HEK293 (cell line): ENCODE results near the gene THAP11.

ENCODE experiments used
- CTCF ChIA-PET: fragments of 350-600 bp; formaldehyde crosslinking; extraction: SDS; loops from one replicate; lab custom pipeline; 2021; ENCODE audit warnings: antibody characterized with exemption; lab: Yijun Ruan, JAX
- POLR2A ChIA-PET: fragments of 300-600 bp; formaldehyde crosslinking; extraction: SDS; loops from one replicate; lab custom pipeline; 2020; ENCODE audit warnings: antibody characterized with exemption, inconsistent platforms; lab: Yijun Ruan, JAX
- H3K27ac ChIP-seq: fragments of 200-500 bp; sonication (Bioruptor generic); 2 replicates; pipeline ENCODE4 v1.5.1; 2014; ENCODE audit warnings: low read depth, low read length, control low read depth, inconsistent platforms; ENCODE audit errors: extremely low read depth
- H3K36me3 ChIP-seq, 2 experiments: fragments of 200-500 bp in 1 of 2; sonication (Bioruptor generic) in 1 of 2; 1 replicate in 1 of 2; 2 replicates in 1 of 2; pipeline ENCODE4 v1.5.1; 2014 to 2017; ENCODE audit warnings: inconsistent platforms in 2 of 2, low read length in 2 of 2; ENCODE audit not compliant: control insufficient read depth in 2 of 2, insufficient read depth in 1 of 2
- H3K4me1 ChIP-seq: fragments of 200-500 bp; sonication (Bioruptor generic); 2 replicates; pipeline ENCODE4 v1.5.1; 2014; ENCODE audit warnings: mild to moderate bottlenecking, low read length, inconsistent platforms; ENCODE audit not compliant: control insufficient read depth, insufficient read depth
- H3K4me3 ChIP-seq: 2 replicates; pipeline ENCODE4 v1.5.1; 2011; ENCODE audit warnings: low read depth, mild to moderate bottlenecking, control low read depth, low read length, moderate library complexity
- H3K9me3 ChIP-seq: fragments of 200-500 bp; sonication (Bioruptor generic); 2 replicates; pipeline ENCODE4 v1.5.1; 2014; ENCODE audit warnings: low read depth, low read length, inconsistent platforms; ENCODE audit not compliant: control insufficient read depth, insufficient read depth
- BCL11A ChIP-seq: fragments of 450-650 bp; formaldehyde crosslinking; IDR thresholded peaks from 2 replicates; pipeline ENCODE4 v1.5.1; 2016; ENCODE audit warnings: low read depth, missing biosample characterization, missing genetic modification characterization
- ELK4 ChIP-seq: IDR thresholded peaks from 2 replicates; pipeline ENCODE4 v1.6.1; 2011; ENCODE audit warnings: mild to moderate bottlenecking, low read depth, low read length, borderline replicate concordance
- GFI1B ChIP-seq: fragments of 450-650 bp; formaldehyde crosslinking; IDR thresholded peaks from 2 replicates; pipeline ENCODE4 v1.5.1; 2016; ENCODE audit warnings: missing biosample characterization, missing genetic modification characterization
- GLIS1 ChIP-seq: fragments of 450-650 bp; formaldehyde crosslinking; IDR thresholded peaks from 2 replicates; pipeline ENCODE4 v1.5.1; 2016; ENCODE audit warnings: missing biosample characterization, missing genetic modification characterization
- GLIS2 ChIP-seq: fragments of 450-650 bp; formaldehyde crosslinking; IDR thresholded peaks from 2 replicates; pipeline ENCODE4 v1.5.1; 2016; ENCODE audit warnings: missing biosample characterization, missing genetic modification characterization
- HOXC10 ChIP-seq: sonication (generic); formaldehyde crosslinking; IDR thresholded peaks from 2 replicates; pipeline ENCODE4 v1.8.1; 2023; ENCODE audit warnings: mild to moderate bottlenecking, missing genetic modification reagents
- KLF1 ChIP-seq: fragments of 450-650 bp; formaldehyde crosslinking; IDR thresholded peaks from 2 replicates; pipeline ENCODE4 v1.5.1; 2016; ENCODE audit warnings: missing biosample characterization, missing genetic modification characterization
- KLF16 ChIP-seq: fragments of 450-650 bp; formaldehyde crosslinking; IDR thresholded peaks from 2 replicates; pipeline ENCODE4 v1.5.1; 2017; ENCODE audit warnings: missing biosample characterization, missing genetic modification characterization
- KLF9 ChIP-seq: fragments of 450-650 bp; formaldehyde crosslinking; IDR thresholded peaks from 2 replicates; pipeline ENCODE4 v1.5.1; 2016; ENCODE audit warnings: missing biosample characterization, missing genetic modification characterization, low read depth
- SP2 ChIP-seq: fragments of 450-650 bp; formaldehyde crosslinking; IDR thresholded peaks from 2 replicates; pipeline ENCODE4 v1.5.1; 2016; ENCODE audit warnings: missing biosample characterization, missing genetic modification characterization
- SP7 ChIP-seq: fragments of 450-650 bp; formaldehyde crosslinking; IDR thresholded peaks from 2 replicates; pipeline ENCODE4 v1.5.1; 2016; ENCODE audit warnings: missing biosample characterization, missing genetic modification characterization
- TRIM28 ChIP-seq: IDR thresholded peaks from 2 replicates; pipeline ENCODE4 v1.6.1; 2011; ENCODE audit warnings: low read length, control low read depth, borderline replicate concordance
- ZBTB26 ChIP-seq: fragments of 450-650 bp; formaldehyde crosslinking; optimal IDR thresholded peaks from 2 replicates; pipeline ENCODE3; 2016; ENCODE audit warnings: missing biosample characterization, mild to moderate bottlenecking, missing genetic modification characterization
- ZFHX2 ChIP-seq: fragments of 450-650 bp; formaldehyde crosslinking; conservative IDR thresholded peaks from 2 replicates; pipeline ENCODE4 v1.5.1; 2016; ENCODE audit warnings: missing biosample characterization, missing genetic modification characterization
- ZFP37 ChIP-seq: fragments of 450-650 bp; formaldehyde crosslinking; IDR thresholded peaks from 2 replicates; pipeline ENCODE4 v1.5.1; 2016; ENCODE audit warnings: missing biosample characterization, missing genetic modification characterization
- ZNF214 ChIP-seq: fragments of 450-650 bp; formaldehyde crosslinking; IDR thresholded peaks from 2 replicates; pipeline ENCODE4 v1.5.1; 2017; ENCODE audit warnings: missing biosample characterization, mild to moderate bottlenecking, missing genetic modification characterization, borderline replicate concordance
- ZNF398 ChIP-seq: fragments of 450-650 bp; formaldehyde crosslinking; IDR thresholded peaks from 2 replicates; pipeline ENCODE4 v1.5.1; 2017; ENCODE audit warnings: missing biosample characterization, missing genetic modification characterization
- ZNF473 ChIP-seq: fragments of 450-650 bp; formaldehyde crosslinking; IDR thresholded peaks from 2 replicates; pipeline ENCODE4 v1.5.1; 2017; ENCODE audit warnings: missing biosample characterization, missing genetic modification characterization
- ZNF549 ChIP-seq: fragments of 450-650 bp; IDR thresholded peaks from 2 replicates; pipeline ENCODE4 v1.5.1; 2018; ENCODE audit warnings: missing biosample characterization, missing genetic modification characterization, mild to moderate bottlenecking, inconsistent platforms, moderate library complexity
- ZNF660 ChIP-seq: fragments of 450-650 bp; IDR thresholded peaks from 2 replicates; pipeline ENCODE4 v1.5.1; 2018; ENCODE audit warnings: missing biosample characterization, mild to moderate bottlenecking, missing genetic modification characterization
- ZNF701 ChIP-seq: fragments of 450-650 bp; formaldehyde crosslinking; IDR thresholded peaks from 2 replicates; pipeline ENCODE4 v1.5.1; 2016; ENCODE audit warnings: missing biosample characterization, missing genetic modification characterization
- ZNF747 ChIP-seq: fragments of 450-650 bp; formaldehyde crosslinking; IDR thresholded peaks from 2 replicates; pipeline ENCODE4 v1.5.1; 2016; ENCODE audit warnings: missing biosample characterization, missing genetic modification characterization
- ZNF785 ChIP-seq: fragments of 450-650 bp; formaldehyde crosslinking; IDR thresholded peaks from 2 replicates; pipeline ENCODE4 v1.5.1; 2016; ENCODE audit warnings: missing biosample characterization, missing genetic modification characterization
- ZSCAN16 ChIP-seq: fragments of 450-650 bp; formaldehyde crosslinking; IDR thresholded peaks from 2 replicates; pipeline ENCODE4 v1.5.1; 2016; ENCODE audit warnings: missing biosample characterization, missing genetic modification characterization
- ZSCAN30 ChIP-seq: fragments of 450-650 bp; IDR thresholded peaks from 2 replicates; pipeline ENCODE4 v1.5.1; 2018; ENCODE audit warnings: missing biosample characterization, mild to moderate bottlenecking, missing genetic modification characterization, moderate library complexity
- ZXDB ChIP-seq: fragments of 450-650 bp; formaldehyde crosslinking; IDR thresholded peaks from 2 replicates; pipeline ENCODE4 v1.5.1; 2016; ENCODE audit warnings: missing biosample characterization, missing genetic modification characterization
- TF ChIP-seq, protein P1 (sequence below): fragments of 450-650 bp; formaldehyde crosslinking; IDR thresholded peaks from 2 replicates; pipeline ENCODE4 v1.5.1; 2017; ENCODE audit warnings: missing biosample characterization, mild to moderate bottlenecking, missing genetic modification characterization, moderate library complexity
- TF ChIP-seq, protein P2 (sequence below): fragments of 450-650 bp; formaldehyde crosslinking; IDR thresholded peaks from 2 replicates; pipeline ENCODE4 v1.5.1; 2016; ENCODE audit warnings: missing biosample characterization, missing genetic modification characterization

Gene THAP11

GRCh38 chr16:67805718-67806427 lies 36.2 kb upstream of the THAP11 start (continued):
- no peak for TF ChIP-seq ZNF398 (tag by site-specific recombination)
- TF ChIP-seq ZFHX2 (tag by site-specific recombination) = no peak
- no peak for TF ChIP-seq ZNF549
- no peak for TF ChIP-seq KLF1 (tag by site-specific recombination)

DNA sequence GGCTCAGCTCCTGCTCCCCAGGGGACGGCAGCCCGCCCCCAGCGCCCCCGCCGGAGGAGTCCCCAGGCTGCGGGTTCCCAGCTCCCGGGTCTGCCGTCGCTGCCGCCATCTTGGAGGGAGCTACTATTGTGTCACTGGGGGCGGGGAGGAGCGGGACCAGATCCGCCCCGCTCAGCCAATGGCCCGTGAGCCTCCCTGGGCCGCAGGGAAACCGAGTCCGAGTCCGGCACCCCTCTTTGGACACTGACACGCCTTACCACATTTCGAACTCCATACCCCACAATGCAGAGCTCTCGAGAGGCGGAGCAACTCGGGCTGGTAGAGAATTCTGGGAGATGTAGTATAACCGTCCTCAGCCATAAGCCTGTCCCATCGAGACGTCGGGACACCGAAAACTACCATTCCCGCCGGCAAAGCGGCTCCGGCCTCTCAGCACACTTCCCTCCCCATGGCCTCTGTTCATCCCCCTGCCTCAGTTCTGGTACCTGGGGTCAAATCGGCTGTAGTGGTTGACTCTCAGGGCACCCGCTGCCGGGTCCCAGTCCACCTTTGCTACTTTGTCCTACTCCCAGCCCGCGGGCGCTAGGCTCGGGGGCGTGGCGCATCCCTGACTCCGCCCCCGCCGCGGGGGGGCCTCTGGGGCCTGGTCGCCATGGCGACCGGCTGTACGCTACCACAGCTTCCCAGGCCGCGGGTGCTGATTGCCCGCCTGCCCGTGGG lies 35.5 kb upstream of the THAP11 start, which contains the start of the genes RANBP10 and TSNAXIP1:
Gene RANBP10 (minus strand): TSS at position 133 of the 720 bp plus-strand sequence. CDS start 24 bp downstream, at position 109.
Gene TSNAXIP1 (plus strand): TSS at position 462 of the 720 bp plus-strand sequence. CDS start 261 bp downstream, outside the sequence.
- Histone ChIP-seq H3K36me3 (peaks cover 0 to 25% of the 10 kb centered on the region in 2 experiments; a peak in 2 of 3 replicates), H3K9me3 (no peaks in the 10 kb centered on the region), H3K4me1 (peaks cover 8% of the 10 kb centered on the region), H3K27ac (peak within 1 kb of the TSS; percentile 18; the same call in 1 of the 2 replicates), H3K4me3 (peak within 1 kb of the TSS; percentile 88)
- ChIA-PET CTCF (interaction anchor here (0.6 to 2.7 kb wide), 8 partner anchors 10 to 136 kb away, joined by 3 to 43 read pairs (median 3); no protein-coding TSS in a partner anchor), POLR2A (interaction anchor here (0.6 to 1.7 kb wide), 28 partner anchors 8 to 285 kb away, joined by 3 to 25 read pairs (median 4); partner anchors contain the start of genes ACD, CTCF, GFOD2 and NUTF2)
- TF ChIP-seq GLIS1 (tag by site-specific recombination) = peak; percentile 79
- peak; percentile 79; the same call in 1 of the 2 replicates for TF ChIP-seq ZXDB
- peak; percentile 86 for TF ChIP-seq GLIS2 (tag by site-specific recombination)
- peak; percentile 97 for TF ChIP-seq KLF9 (tag by site-specific recombination)
- TF ChIP-seq, protein P1, sequence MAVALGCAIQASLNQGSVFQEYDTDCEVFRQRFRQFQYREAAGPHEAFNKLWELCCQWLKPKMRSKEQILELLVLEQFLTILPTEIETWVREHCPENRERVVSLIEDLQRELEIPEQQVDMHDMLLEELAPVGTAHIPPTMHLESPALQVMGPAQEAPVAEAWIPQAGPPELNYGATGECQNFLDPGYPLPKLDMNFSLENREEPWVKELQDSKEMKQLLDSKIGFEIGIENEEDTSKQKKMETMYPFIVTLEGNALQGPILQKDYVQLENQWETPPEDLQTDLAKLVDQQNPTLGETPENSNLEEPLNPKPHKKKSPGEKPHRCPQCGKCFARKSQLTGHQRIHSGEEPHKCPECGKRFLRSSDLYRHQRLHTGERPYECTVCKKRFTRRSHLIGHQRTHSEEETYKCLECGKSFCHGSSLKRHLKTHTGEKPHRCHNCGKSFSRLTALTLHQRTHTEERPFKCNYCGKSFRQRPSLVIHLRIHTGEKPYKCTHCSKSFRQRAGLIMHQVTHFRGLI (tag by site-specific recombination) = 0 out of 2 replicates have a peak, but pooled peaks have one; percentile 22
- peak; percentile 26 for TF ChIP-seq ZBTB26 (tag by site-specific recombination)
- TF ChIP-seq, protein P2, sequence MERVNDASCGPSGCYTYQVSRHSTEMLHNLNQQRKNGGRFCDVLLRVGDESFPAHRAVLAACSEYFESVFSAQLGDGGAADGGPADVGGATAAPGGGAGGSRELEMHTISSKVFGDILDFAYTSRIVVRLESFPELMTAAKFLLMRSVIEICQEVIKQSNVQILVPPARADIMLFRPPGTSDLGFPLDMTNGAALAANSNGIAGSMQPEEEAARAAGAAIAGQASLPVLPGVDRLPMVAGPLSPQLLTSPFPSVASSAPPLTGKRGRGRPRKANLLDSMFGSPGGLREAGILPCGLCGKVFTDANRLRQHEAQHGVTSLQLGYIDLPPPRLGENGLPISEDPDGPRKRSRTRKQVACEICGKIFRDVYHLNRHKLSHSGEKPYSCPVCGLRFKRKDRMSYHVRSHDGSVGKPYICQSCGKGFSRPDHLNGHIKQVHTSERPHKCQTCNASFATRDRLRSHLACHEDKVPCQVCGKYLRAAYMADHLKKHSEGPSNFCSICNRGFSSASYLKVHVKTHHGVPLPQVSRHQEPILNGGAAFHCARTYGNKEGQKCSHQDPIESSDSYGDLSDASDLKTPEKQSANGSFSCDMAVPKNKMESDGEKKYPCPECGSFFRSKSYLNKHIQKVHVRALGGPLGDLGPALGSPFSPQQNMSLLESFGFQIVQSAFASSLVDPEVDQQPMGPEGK (tag by site-specific recombination) = peak; percentile 99
- TF ChIP-seq KLF16 (tag by site-specific recombination) = 0 out of 2 replicates have a peak, but pooled peaks have one; percentile 60
- no peak for TF ChIP-seq GFI1B (tag by site-specific recombination)
- no peak for TF ChIP-seq TRIM28
- no peak for TF ChIP-seq BCL11A (tag by site-specific recombination)
- no peak for TF ChIP-seq ZFP37 (tag by site-specific recombination)
- TF ChIP-seq SP7 (tag by site-specific recombination) = peak; percentile 58; the same call in 1 of the 2 replicates
- TF ChIP-seq ZFHX2 (tag by site-specific recombination) = peak; percentile 33; the same call in 1 of the 2 replicates
- no peak for TF ChIP-seq HOXC10
- TF ChIP-seq ZSCAN16 (tag by site-specific recombination) = no peak
- peak; percentile 96 for TF ChIP-seq ZNF660 (tag by site-specific recombination)
- no peak for TF ChIP-seq ELK4
- peak; percentile 87 for TF ChIP-seq SP2 (tag by site-specific recombination)
- TF ChIP-seq ZNF214 (tag by site-specific recombination) = no peak
- TF ChIP-seq ZNF473 (tag by site-specific recombination) = no peak
- TF ChIP-seq ZNF785 = no peak
- TF ChIP-seq ZNF701 = no peak
- peak; percentile 81 for TF ChIP-seq ZSCAN30 (tag by site-specific recombination)
- TF ChIP-seq ZNF747 (tag by site-specific recombination) = no peak
